ENCODE data around the gene BHLHA9. TPM values are rescaled to one million over a fixed set of nuclear protein-coding genes. Genes with fewer than 3 reads are reported as not detected.

Gene BHLHA9
- polyA plus RNA-seq, 3 donors: not detected

Other genes with a start within 250 kb of the BHLHA9 start
- gene ABR, start 90.5 kb upstream of the BHLHA9 start, polyA plus RNA-seq: 10 to 100 TPM; 14.7 to 62.4 (median 36.4) TPM
- gene TRARG1, start 9.2 kb downstream of the BHLHA9 start, polyA plus RNA-seq: 100 to 1,000 TPM in 1 of 3 donors, 10 to 100 TPM in 2; 19.8 to 340 (median 85.1) TPM
- gene YWHAE, start 129.8 kb downstream of the BHLHA9 start, polyA plus RNA-seq: 100 to 1,000 TPM; 176 to 479 (median 340) TPM
- 10 to 100 TPM; 15.8 to 62.3 (median 45.5) TPM for gene CRK, start 185.8 kb downstream of the BHLHA9 start, polyA plus RNA-seq
- 100 to 1,000 TPM in 2 of 3 donors, 10 to 100 TPM in 1; 76.1 to 339 (median 135) TPM for gene MYO1C, start 222.2 kb downstream of the BHLHA9 start, polyA plus RNA-seq
- 10 to 100 TPM; 21.9 to 88.5 (median 41.5) TPM for gene INPP5K, start 246.2 kb downstream of the BHLHA9 start, polyA plus RNA-seq